Stimulated activated CD8-positive, alpha-beta memory T cell treated with anti-CD3 and anti-CD28 coated beads, Interleukin-15, amount 100 ng/mL, for 48 hours (primary cell): Measurements from ENCODE around the gene TRAPPC6A.

Experiments
- DNase-seq, 2 donors: peaks; one replicate each; pipeline ENCODE4 v3.0.0-alpha.2; 2020; ENCODE audit warnings: low read depth in 2 of 2

TRAPPC6A gene, protein sequence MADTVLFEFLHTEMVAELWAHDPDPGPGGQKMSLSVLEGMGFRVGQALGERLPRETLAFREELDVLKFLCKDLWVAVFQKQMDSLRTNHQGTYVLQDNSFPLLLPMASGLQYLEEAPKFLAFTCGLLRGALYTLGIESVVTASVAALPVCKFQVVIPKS

DNA sequence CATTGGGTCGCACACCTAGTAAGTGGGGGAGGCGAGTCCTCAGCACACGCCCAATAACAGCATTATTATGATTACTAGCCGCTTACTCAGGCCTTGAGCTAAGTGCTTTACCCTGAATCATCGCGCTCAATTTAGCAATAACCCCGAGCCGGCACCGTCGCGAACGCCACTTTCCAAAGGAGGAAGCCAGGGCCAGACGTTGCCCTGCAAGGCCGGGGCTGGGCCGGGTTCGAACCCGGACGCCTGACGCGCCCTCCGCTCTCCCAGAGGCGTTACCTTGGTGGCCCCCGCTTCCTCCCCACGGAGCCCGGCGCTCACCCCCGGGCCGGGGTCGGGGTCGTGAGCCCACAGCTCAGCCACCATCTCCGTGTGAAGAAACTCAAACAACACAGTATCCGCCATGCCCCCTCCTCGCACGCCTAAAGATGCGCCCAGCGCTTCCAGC, at the start of gene TRAPPC6A:
TRAPPC6A (minus strand) TSS at position 421 of the 445 bp plus-strand sequence; CDS start at position 402, 19 bp downstream.
- no peak for DNase-seq

DNA sequence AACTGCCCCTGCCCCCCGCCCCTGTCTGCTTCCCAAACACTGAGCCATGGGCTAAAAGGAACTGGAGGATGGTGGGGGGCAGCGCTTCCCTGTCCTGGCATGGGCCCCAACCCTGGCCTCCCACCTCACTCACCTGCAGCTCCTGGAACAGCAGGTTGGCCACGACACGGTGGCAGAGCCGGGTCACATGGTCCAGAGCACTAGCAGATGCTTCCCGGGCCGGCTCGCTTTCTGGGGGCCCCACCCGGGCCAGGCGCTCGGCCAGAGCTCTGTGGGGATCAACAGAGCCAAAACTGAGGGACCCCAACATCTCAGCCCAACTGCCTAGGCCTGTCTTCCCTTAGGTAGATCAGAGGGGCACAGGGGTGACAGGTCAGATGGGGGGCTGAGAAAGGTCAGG, 46.6 kb upstream of the TRAPPC6A start:
- no peak for DNase-seq

DNA sequence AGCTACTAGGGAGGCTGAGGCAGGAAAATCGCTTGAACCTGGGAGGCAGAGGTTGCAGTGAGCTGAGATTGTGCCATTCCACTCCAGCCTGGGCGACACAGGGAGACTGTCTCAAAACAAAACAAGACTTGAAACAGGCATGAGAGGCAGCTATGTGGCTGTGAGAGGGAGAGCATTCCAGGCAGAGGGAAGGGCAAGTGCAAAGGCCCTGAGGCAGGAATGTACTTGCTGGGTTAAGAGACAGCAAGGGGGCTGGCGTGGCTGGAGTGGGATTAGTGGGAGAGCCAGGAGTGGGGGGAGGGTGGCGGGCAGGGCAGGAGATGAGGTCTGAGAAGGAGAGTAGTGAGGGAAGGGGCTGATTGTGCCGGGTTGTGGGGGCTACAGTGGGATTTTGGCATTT, 45.8 kb upstream of the TRAPPC6A start:
- no peak for DNase-seq

DNA sequence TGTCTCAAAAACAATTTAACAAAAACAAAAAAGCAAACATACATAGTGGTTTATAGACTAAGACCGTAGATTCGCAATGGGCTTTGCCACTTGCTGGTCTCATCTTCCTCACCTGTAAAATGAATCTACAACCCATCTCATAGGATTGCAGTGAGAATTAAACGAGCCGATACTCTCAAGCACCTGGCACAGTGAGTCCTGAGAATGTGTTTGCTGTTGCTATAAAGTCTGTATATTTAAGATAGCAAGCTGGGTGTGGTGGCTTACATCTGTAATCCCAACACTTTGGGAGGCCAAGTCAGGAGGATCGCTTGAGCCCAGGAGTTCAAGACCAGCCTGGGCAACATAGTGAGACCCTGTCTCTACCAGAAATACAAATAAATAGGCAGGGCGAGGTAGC, 44.7 kb upstream of the TRAPPC6A start:
- no peak for DNase-seq

DNA sequence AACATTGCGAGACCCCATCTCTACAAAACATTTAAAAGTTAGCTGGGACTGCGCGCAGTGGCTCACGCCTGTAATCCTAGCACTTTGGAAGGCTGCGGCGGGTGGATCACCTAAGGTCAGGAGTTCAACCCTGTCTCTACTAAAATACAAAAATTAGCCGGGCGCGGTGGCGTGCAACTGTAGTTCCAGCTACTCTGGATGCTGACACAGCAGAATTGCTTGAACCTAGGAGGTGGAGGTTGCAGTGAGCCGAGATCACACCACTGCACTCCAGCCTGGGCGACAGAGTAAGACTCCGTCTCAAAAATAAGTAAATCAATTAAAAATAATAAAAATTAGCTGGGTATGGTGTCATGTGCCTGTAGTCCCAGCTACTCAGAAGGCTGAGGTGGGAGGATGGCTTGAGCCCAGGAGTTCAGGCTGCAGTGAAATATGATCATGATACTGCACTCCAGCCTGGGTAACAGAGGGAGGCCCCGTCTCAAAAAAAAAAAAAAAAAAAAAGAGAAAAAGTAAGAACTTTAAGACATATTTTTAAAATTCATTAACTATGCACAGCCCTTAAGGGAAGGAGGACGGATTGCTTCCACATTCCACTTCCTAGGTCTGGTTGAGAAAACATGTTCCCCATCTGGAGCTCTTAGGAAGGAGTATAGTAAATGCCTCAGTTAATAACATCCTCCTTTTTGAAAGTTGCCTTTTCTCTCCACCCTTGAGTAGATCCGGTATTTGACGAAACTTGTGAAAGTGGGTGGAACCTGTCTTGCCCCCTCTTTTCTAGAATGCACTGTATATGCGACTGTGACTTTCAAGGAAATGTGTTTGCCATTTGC, 41.1 kb upstream of the TRAPPC6A start:
- no peak for DNase-seq

DNA sequence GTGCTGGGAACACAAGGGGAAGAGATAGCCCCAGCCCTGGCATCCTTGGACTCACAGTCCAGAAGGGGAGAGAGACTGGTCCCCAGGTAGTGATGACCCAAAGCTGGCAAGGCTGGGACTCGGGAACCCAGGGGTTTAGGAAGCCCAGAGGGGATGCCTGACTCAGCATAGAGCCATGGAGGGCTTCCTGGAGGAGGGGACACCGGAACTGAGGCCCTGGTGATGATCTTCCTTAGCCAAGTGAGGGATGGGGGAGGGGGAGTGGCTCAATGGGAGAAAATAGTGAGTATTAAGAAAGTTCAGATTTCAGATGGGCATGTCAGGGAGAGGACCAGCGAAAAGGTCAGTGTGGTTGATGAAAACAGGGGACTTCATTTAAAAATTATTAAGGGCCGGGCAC, 40.4 kb upstream of the TRAPPC6A start:
- no peak for DNase-seq

DNA sequence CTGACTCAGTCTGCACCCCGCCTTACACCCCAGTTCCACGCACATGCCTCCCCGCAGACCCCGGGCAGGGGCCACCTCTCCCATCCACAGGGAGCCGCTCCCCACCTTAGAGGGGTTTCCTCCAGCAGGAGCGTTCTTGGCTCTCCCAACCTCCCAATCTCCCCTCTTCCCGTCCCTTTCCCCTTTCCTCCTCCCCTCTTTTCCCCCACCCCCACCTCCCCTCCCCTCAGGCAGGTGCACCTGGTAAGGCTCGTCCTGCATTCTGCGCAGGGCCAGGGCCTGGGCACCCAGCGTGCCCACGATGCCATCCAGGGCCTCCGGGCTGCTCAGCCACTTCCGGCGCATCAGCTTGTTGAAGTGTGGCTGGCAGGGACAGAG, 39.9 kb upstream of the TRAPPC6A start:
- DNase-seq = no peak

DNA sequence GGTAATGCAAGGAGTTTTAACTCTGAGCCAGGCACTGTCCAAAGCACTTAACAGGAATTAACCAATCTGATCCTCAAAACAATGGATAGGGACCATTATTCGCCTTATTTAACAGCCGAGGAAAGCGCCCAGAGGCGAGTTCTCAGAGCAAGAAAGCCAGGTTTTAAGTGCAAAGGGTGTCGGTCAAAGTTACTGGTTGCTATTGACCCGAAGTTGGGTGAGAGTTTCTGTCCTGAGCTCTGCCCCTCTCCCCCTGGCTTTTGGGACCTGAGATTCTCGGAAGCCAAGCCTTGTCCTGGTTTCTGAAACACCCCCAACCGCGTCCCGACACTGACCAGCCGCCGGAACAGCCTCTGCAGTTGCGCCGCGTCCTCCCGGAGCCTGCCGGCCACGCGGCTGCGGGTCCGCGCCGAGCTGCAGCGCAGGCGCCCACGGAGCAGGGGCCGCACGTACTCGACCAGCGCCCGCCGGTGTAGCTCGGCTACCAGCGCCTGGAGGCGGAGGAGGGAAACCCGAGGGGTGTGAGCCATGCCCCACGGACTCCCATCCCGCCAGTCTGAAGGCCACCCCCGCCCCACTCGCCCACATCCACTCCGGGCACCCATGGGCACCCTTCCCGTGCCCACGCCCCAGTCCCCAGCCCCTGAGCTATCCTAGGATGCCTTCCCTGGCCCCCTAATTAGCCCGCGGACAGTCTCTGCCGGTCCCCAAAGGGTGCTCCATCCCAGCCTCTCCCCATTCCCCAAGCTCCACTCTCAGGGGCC, 39.3 kb upstream of the TRAPPC6A start:
- DNase-seq = no peak

DNA sequence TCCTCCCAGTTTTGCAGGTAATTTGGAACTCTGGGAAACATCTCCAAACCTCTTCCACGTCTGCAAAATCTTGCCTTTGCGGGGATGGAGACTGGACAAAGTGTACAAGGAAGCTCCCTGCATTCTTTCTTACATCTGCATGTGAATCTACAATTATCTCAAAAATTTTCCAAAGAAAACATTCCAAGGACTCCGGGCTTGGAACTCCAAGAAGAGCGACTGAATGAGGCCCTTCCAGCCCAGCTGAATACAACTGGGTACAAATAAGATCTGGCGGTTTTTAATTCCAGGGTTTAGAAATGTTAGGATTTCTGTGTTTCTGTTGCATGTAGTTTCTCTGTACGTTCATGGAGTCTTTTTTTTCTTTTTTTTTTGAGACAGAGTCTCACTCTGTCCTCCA, 38.6 kb upstream of the TRAPPC6A start:
- DNase-seq = no peak

DNA sequence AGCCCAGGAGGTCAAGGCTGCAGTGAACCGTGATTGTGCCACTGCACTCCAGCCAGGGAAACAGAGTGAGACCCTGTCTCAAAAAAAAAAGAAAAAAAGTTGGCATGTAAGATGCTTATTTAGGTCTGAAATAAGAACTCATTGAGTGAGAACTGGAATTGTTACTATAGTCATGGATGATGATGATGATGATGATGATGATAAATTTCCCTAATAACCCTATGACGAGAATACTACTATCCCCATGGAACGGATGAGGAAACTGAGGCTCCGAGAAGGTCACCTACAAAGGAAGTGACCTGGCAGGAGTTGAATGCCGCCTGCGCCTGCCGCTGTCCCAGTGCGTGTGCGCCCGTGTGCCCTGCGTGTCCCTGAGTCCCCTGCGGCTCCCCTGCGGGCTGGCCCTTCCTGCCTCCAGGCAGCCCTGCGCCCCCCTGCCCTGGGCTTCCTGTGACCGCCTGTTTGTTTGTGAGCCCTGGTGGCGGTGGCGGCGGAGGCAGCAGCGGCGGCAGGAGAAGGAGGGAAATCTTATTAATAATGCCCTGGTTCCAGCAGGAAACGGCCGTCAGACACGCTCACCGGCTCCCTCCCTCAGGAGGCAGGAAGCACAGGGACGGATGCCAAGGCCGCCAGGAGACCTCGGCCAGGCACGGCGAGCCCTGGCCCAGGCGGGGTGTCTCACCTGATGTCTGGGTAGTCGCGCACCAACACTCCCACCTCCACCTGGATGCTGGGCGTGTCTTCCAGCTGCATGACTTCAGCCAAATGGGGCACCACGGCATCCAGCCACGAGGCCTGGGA, 37.6 kb upstream of the TRAPPC6A start:
- no peak for DNase-seq

DNA sequence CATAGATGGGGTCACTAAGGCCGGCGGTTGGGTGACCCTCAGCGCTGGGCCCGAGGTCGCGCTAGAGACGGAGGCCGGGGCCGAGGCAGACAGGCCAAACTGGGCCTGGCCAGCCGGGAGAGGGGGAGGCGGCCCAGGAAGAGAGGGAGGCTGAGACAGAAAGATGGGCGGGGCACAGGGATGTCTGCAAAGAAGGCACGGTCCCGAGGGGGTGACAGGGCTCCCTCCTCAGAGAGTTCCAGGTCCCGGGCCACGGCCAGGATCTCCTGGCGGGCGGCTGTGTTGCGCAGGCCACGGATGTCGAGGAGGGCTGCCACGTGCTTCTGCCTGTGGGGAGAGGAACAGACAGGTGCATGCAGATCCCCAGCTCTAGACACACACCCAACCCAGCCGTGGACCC, 35.0 kb upstream of the TRAPPC6A start:
- DNase-seq = no peak

DNA sequence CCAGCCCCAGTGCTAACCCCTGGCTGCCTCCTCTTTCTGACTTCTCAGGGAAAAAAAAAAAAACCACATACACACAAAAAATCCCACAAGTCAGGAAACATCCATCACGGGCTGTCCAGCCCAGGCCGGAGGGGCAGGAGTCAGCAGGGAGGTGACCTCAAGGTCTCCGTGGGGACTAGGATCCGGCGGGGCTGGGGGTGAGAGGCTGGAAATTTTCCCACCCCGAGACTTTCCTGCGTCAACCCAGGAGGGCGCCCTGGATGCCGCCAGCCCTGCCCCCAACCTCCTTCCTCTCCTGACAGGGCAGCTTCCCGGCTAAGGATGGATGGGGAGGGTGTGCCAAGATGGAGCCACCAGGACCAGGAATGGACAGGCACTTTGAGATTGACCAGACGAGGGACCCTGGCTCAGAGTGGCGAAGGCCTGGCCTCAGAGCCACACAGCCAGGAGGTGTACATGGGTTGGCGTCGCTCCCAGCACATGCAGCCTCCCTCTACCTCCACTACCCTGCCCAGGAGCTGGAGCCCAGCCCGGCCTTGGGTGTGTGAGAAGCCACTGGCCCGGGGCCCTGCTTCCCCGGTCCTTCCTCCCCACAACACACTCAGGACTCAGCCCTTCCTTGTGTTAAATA, 33.8 kb upstream of the TRAPPC6A start:
- no peak for DNase-seq

DNA sequence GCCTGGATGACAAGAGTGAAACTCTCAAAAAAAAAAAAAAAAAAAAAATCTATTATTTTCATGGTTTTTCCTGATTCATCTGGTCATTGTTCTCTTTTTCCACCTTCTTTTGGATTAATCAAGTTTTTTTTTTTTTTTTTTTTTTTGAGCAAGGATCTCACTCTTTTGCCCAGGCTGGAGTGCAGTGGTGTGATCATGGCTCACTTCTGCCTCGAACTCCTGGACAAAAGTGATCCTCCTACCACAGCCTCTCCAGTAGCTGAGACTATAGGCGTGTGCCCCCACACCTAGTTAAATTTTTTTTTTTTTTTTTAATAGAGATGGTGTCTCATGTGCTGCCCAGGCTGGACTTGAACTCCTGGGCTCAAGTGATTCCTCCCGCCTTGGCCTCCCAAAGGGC, 28.3 kb upstream of the TRAPPC6A start:
- DNase-seq = no peak

DNA sequence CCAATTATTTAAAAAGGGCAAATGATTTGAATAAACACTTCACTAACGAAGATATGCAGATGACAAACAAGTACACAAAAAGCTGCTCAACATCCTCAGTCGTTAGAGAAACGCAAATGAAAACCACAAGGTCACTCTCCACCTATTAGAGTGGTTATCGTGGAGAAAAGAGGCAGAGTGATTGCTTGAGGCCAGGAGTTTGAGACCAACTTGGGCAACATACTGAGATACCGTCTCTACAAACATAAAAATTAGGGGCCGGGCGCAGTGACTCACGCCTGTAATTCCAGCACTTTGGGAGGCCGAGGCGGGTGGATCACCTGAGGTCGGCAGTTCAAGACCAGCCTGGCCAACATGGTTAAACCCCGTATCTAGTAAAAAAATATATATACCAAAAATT, 27.8 kb upstream of the TRAPPC6A start:
- no peak for DNase-seq

DNA sequence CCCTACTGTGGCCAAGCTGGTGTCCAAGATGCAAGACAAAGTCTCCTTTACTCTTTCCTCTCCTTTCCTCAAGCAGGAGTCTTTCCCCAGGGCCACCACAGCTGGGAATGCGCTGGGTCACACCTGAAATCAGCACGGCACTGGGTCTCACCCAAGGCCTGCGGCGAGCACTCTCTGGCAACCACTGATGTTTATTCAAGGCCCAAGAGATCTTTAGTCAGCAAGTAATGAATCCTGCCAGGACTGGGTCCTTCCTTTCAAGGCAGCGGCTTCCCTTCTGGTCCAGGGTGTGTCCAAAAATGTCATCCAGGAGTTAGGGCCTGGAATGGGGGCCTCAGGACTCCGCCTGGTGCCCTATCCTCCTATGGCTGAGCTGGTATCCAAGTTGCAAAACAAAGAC, 24.6 kb upstream of the TRAPPC6A start:
- no peak for DNase-seq

DNA sequence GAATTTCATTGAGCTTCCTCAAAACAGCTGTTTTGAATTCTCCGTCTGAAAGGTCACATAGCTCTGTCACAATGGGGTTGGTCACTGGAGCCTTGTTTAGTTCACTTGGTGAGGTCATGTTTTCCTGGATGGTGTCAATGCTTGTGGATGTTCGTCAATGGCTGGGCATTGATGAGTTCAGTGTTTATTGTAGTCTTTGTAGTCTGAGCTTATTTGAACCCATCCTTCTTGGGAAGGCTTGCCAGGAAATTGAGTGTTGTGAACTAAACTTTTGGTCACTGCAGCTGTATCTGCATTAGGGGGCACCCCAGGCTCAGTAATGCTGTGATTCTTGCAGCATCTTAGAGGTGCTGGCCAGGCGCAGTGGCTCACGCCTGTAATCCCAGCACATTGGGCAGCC, 22.5 kb upstream of the TRAPPC6A start:
- no peak for DNase-seq

DNA sequence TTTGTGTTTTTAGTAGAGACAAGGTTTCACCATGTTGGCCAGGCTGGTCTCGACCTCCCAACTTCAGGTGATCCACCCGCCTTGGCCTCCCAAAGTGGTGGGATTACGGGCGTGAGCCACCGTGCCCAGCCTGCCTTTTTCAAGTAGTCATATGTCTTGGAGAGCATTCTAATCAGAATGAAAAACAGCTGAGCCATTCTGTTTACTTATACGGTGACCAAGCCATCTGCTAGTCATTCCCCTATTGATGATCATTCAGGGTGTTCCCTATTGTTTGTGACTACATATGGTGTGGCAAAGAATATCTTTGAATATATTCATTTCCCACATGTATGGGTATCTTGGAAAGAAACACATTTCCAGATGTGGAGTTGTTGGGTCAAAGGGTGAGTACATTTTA, 17.7 kb upstream of the TRAPPC6A start:
- DNase-seq = no peak

DNA sequence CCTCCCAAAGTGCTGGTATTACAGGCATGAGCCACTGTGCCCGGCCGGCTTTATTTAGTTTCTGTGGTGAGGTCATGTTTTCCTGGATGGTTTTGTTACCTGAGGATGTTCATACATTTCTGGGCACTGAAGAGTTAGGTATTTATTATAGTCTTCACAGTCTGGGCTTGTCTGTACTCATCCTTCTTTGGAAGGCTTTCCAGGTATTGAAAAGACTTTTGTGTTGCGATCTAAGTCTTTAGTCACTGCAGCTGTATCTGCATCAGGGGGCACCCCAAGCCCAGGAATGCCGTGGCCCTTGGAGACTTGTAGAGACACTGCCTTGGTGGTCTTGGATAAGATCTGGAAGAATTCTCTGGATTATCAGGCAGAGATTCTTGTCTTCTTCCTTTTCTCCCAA, 13.3 kb upstream of the TRAPPC6A start:
- no peak for DNase-seq

DNA sequence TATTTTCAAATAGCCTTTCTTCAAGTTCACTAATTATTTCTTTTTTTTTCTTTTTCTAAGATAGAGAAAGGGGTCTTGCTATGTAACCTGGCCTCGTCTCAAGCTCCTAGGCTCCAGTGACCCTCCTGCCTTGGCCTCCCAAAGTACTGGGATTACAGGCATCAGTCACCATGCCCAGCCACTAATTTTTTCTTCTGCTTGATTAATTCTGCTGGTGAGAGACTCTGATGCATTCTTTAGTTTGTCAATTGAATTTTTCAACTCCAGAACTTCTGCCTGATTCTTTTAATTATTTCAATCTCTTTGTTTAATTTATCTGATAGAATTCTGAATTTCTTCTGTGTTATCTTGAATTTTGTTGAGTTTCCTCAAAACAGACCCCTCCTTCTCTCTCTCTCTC, 11.9 kb upstream of the TRAPPC6A start:
- no peak for DNase-seq

DNA sequence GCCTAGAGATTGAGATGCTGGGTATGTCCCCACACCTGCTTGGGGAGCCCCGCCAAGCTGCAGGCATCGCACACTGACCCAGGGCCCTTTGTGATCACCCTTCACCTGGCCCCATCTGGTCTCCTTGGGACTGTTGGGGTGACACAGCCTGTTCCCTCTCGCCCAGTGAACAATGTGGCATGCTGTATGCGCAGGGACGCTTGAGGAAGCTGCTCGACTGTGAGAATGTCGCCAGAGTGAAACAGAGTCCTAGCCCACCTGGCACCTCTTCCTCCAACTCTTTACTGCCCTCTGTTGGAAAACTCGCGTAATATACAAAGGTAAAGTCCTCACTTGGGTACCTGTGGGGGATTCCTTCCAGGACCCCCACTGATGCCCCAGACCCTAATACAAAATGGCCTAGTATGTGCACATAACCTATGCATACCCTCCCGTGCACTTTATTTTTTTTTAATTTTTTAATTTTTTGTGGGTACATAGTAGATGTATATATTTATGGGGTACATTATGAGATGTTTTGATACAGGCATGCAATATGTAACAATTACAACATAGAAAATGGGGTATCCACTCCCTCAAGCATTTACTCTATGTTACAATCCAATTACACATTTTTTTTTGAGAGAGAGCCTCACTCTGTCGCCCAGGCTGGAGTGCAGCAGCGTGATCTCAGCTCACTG, 9.5 kb upstream of the TRAPPC6A start:
- DNase-seq = no peak
